ENCODE data around the gene FAN1. TPM values are rescaled to one million over a fixed set of nuclear protein-coding genes. Genes with fewer than 3 reads are reported as not detected.

The FAN1 gene
- total and polyA plus RNA-seq, 4 experiments from 2014 or later: 7.5 to 25.9 (median 16.8) TPM

- DNase-seq: no peak
- Mint-ChIP-seq H3K27ac (peak overlapping the region in 2 of 7 donors; percentile 28 to 60), H3K27me3 (no peaks in the 10 kb centered on the region), H3K4me1 (peaks cover 0 to 9% (median 4%) of the 10 kb centered on the region in 4 donors), H3K9me3 (no peaks in the 10 kb centered on the region), H3K36me3 (peaks cover 36 to 78% of the 10 kb centered on the region in 2 donors), H3K4me3 (no peak overlapping the region)
- H3K9me3 ChIP-seq (ENCODE audit: control insufficient read depth in 1 of 2, low read length in 2 of 2): no peaks in the 10 kb centered on the region
- ChIA-PET CTCF (ENCODE audit: partially characterized antibody) (no interaction called here), POLR2A (ENCODE audit: partially characterized antibody) (no interaction called here)
- no peaks in the 10 kb centered on the region for H3K4me1 ChIP-seq (ENCODE audit: insufficient read depth, low read length)
- H3K36me3 ChIP-seq (ENCODE audit: insufficient read depth, low read length): peaks cover 53% of the 10 kb centered on the region
- no peaks in the 10 kb centered on the region for H3K27me3 ChIP-seq (ENCODE audit: insufficient read depth, low read length)
- H3K27ac ChIP-seq (ENCODE audit: low read depth, low read length): no peak overlapping the region
- intact Hi-C loops (cut with micrococcal nuclease): no loop called here
- no peak overlapping the region for H3K4me3 ChIP-seq (ENCODE audit: low read length in 2 of 2)
Observed at GRCh38 chr15:30919877-30920550, 16.3 kb downstream of the FAN1 start.

- Mint-ChIP-seq H3K27ac (peak overlapping the region in 2 of 7 donors; percentile 65 to 79), H3K9me3 (no peaks in the 10 kb centered on the region), H3K36me3 (peaks cover 32 to 78% of the 10 kb centered on the region in 2 donors), H3K4me1 (peaks cover 0 to 7% (median 4%) of the 10 kb centered on the region in 4 donors), H3K4me3 (no peak overlapping the region), H3K27me3 (no peaks in the 10 kb centered on the region)
- DNase-seq: no peak
- intact Hi-C loops (cut with micrococcal nuclease): no loop called here
- Histone ChIP-seq H3K4me3 (ENCODE audit: low read length in 2 of 2) (no peak overlapping the region), H3K27me3 (ENCODE audit: insufficient read depth, low read length) (no peaks in the 10 kb centered on the region), H3K4me1 (ENCODE audit: insufficient read depth, low read length) (no peaks in the 10 kb centered on the region), H3K36me3 (ENCODE audit: insufficient read depth, low read length) (peaks cover 59% of the 10 kb centered on the region), H3K9me3 (ENCODE audit: control insufficient read depth in 1 of 2, low read length in 2 of 2) (no peaks in the 10 kb centered on the region), H3K27ac (ENCODE audit: low read depth, low read length) (no peak overlapping the region)
- ChIA-PET POLR2A (ENCODE audit: partially characterized antibody) (no interaction called here), CTCF (ENCODE audit: partially characterized antibody) (no interaction called here)
Observed at GRCh38 chr15:30921106-30921505, 17.4 kb downstream of the FAN1 start.

GRCh38 chr15:30921781-30922479 lies 18.2 kb downstream of the FAN1 start:
- ChIA-PET CTCF (ENCODE audit: partially characterized antibody) (no interaction called here), POLR2A (ENCODE audit: partially characterized antibody) (no interaction called here)
- peaks cover 58% of the 10 kb centered on the region for H3K36me3 ChIP-seq (ENCODE audit: insufficient read depth, low read length)
- intact Hi-C loops (cut with micrococcal nuclease): no loop called here
- no peak overlapping the region for H3K27ac ChIP-seq (ENCODE audit: low read depth, low read length)
- no peak overlapping the region for H3K4me3 Mint-ChIP-seq
- no peaks in the 10 kb centered on the region for H3K27me3 Mint-ChIP-seq
- no peak for DNase-seq
- peaks cover 31 to 78% of the 10 kb centered on the region in 2 donors for H3K36me3 Mint-ChIP-seq
- no peaks in the 10 kb centered on the region for H3K9me3 Mint-ChIP-seq
- H3K4me3 ChIP-seq (ENCODE audit: low read length in 2 of 2): no peak overlapping the region
- H3K4me1 ChIP-seq (ENCODE audit: insufficient read depth, low read length): no peaks in the 10 kb centered on the region
- no peaks in the 10 kb centered on the region for H3K9me3 ChIP-seq (ENCODE audit: control insufficient read depth in 1 of 2, low read length in 2 of 2)
- no peaks in the 10 kb centered on the region for H3K27me3 ChIP-seq (ENCODE audit: insufficient read depth, low read length)
- peak overlapping the region in 2 of 7 donors; percentile 8 to 46 for H3K27ac Mint-ChIP-seq
- peaks cover 0 to 2% (median under 1%) of the 10 kb centered on the region in 4 donors for H3K4me1 Mint-ChIP-seq

GRCh38 chr15:30922480-30923311 lies 19.0 kb downstream of the FAN1 start:
- peaks cover 54% of the 10 kb centered on the region for H3K36me3 ChIP-seq (ENCODE audit: insufficient read depth, low read length)
- no peak overlapping the region for H3K4me3 ChIP-seq (ENCODE audit: low read length in 2 of 2)
- no peak overlapping the region for H3K4me3 Mint-ChIP-seq
- ChIA-PET POLR2A (ENCODE audit: partially characterized antibody) (no interaction called here), CTCF (ENCODE audit: partially characterized antibody) (interaction anchor here (0.7 kb wide), 1 partner anchor 207 kb away, joined by 3 read pairs; no protein-coding TSS in a partner anchor)
- H3K9me3 Mint-ChIP-seq: no peaks in the 10 kb centered on the region
- intact Hi-C loops (cut with micrococcal nuclease): no loop called here
- peaks cover 27 to 76% of the 10 kb centered on the region in 2 donors for H3K36me3 Mint-ChIP-seq
- no peak for DNase-seq
- no peaks in the 10 kb centered on the region for H3K27me3 ChIP-seq (ENCODE audit: insufficient read depth, low read length)
- no peak overlapping the region for H3K27ac ChIP-seq (ENCODE audit: low read depth, low read length)
- H3K4me1 ChIP-seq (ENCODE audit: insufficient read depth, low read length): no peaks in the 10 kb centered on the region
- no peaks in the 10 kb centered on the region for H3K4me1 Mint-ChIP-seq
- no peaks in the 10 kb centered on the region for H3K9me3 ChIP-seq (ENCODE audit: control insufficient read depth in 1 of 2, low read length in 2 of 2)
- no peaks in the 10 kb centered on the region for H3K27me3 Mint-ChIP-seq
- peak overlapping the region in 2 of 7 donors; percentile 29 to 57 for H3K27ac Mint-ChIP-seq

- Mint-ChIP-seq H3K27ac (peak overlapping the region in 1 of 7 donors; percentile 64), H3K9me3 (no peaks in the 10 kb centered on the region), H3K4me3 (no peak overlapping the region), H3K4me1 (no peaks in the 10 kb centered on the region), H3K27me3 (no peaks in the 10 kb centered on the region), H3K36me3 (peaks cover 27 to 75% of the 10 kb centered on the region in 2 donors)
- ChIA-PET CTCF (ENCODE audit: partially characterized antibody) (interaction anchor here (0.7 kb wide), 1 partner anchor 206 kb away, joined by 3 read pairs; no protein-coding TSS in a partner anchor), POLR2A (ENCODE audit: partially characterized antibody) (no interaction called here)
- no peak for DNase-seq
- Histone ChIP-seq H3K4me3 (ENCODE audit: low read length in 2 of 2) (no peak overlapping the region), H3K27ac (ENCODE audit: low read depth, low read length) (no peak overlapping the region), H3K36me3 (ENCODE audit: insufficient read depth, low read length) (peaks cover 50% of the 10 kb centered on the region), H3K27me3 (ENCODE audit: insufficient read depth, low read length) (no peaks in the 10 kb centered on the region), H3K4me1 (ENCODE audit: insufficient read depth, low read length) (no peaks in the 10 kb centered on the region), H3K9me3 (ENCODE audit: control insufficient read depth in 1 of 2, low read length in 2 of 2) (no peaks in the 10 kb centered on the region)
- intact Hi-C loops (cut with micrococcal nuclease): no loop called here
Observed at GRCh38 chr15:30923429-30923828, 19.7 kb downstream of the FAN1 start.

GRCh38 chr15:30924353-30924752 lies 20.6 kb downstream of the FAN1 start:
- Mint-ChIP-seq H3K36me3 (peaks cover 31 to 75% of the 10 kb centered on the region in 2 donors), H3K27me3 (no peaks in the 10 kb centered on the region), H3K27ac (no peak overlapping the region), H3K4me1 (no peaks in the 10 kb centered on the region), H3K9me3 (no peaks in the 10 kb centered on the region), H3K4me3 (no peak overlapping the region)
- DNase-seq: no peak
- intact Hi-C loops (cut with micrococcal nuclease): no loop called here
- Histone ChIP-seq H3K27me3 (ENCODE audit: insufficient read depth, low read length) (no peaks in the 10 kb centered on the region), H3K9me3 (ENCODE audit: control insufficient read depth in 1 of 2, low read length in 2 of 2) (no peaks in the 10 kb centered on the region), H3K4me1 (ENCODE audit: insufficient read depth, low read length) (no peaks in the 10 kb centered on the region), H3K4me3 (ENCODE audit: low read length in 2 of 2) (no peak overlapping the region), H3K27ac (ENCODE audit: low read depth, low read length) (no peak overlapping the region), H3K36me3 (ENCODE audit: insufficient read depth, low read length) (peaks cover 54% of the 10 kb centered on the region)
- ChIA-PET CTCF (ENCODE audit: partially characterized antibody) (no interaction called here), POLR2A (ENCODE audit: partially characterized antibody) (no interaction called here)

GRCh38 chr15:30925686-30926085 lies 22.0 kb downstream of the FAN1 start:
- no peak for DNase-seq
- Mint-ChIP-seq H3K4me3 (no peak overlapping the region), H3K27ac (no peak overlapping the region), H3K36me3 (peaks cover 29 to 76% of the 10 kb centered on the region in 2 donors), H3K9me3 (no peaks in the 10 kb centered on the region), H3K4me1 (no peaks in the 10 kb centered on the region), H3K27me3 (no peaks in the 10 kb centered on the region)
- Histone ChIP-seq H3K36me3 (ENCODE audit: insufficient read depth, low read length) (peaks cover 59% of the 10 kb centered on the region), H3K4me3 (ENCODE audit: low read length in 2 of 2) (no peak overlapping the region), H3K27me3 (ENCODE audit: insufficient read depth, low read length) (no peaks in the 10 kb centered on the region), H3K9me3 (ENCODE audit: control insufficient read depth in 1 of 2, low read length in 2 of 2) (no peaks in the 10 kb centered on the region), H3K27ac (ENCODE audit: low read depth, low read length) (no peak overlapping the region), H3K4me1 (ENCODE audit: insufficient read depth, low read length) (no peaks in the 10 kb centered on the region)
- intact Hi-C loops (cut with micrococcal nuclease): no loop called here
- ChIA-PET POLR2A (ENCODE audit: partially characterized antibody) (no interaction called here), CTCF (ENCODE audit: partially characterized antibody) (no interaction called here)

Data from CD4-positive, alpha-beta memory T cell (primary cell).